CD4-positive, alpha-beta T cell (primary cell): ENCODE data around the gene PLTP. TPM values are rescaled to one million over a fixed set of nuclear protein-coding genes. Genes with fewer than 3 reads are reported as not detected.

Experiments used
- ATAC-seq: fragments of 200-7000 bp; cut with Tn5 transposase; one replicate; pipeline ENCODE4 v1.10.0; 2022; ENCODE audit warnings: mild to moderate bottlenecking; ENCODE audit not compliant: poor library complexity
- CTCF ChIA-PET: fragments of 350-600 bp; sonication (Branson Sonifier 250); formaldehyde crosslinking; loops from one replicate; lab custom pipeline; 2021; ENCODE audit warnings: antibody characterized with exemption, inconsistent platforms; lab: Charles Lee
- POLR2A ChIA-PET: fragments of 350-600 bp; sonication (Branson Sonifier 250); formaldehyde crosslinking; loops from one replicate; lab custom pipeline; 2021; ENCODE audit warnings: antibody characterized with exemption, inconsistent platforms; lab: Charles Lee
- DNase-seq, 14 experiments: peaks; one replicate each; pipeline ENCODE4 v3.0.0-alpha.2; 2013 to 2020; ENCODE audit warnings: mixed read lengths in 2 of 14
- H3K27ac ChIP-seq, 2 donors: one replicate each; pipeline versions ENCODE4 v1.5.1 to v1.7.0; 2013; ENCODE audit warnings: low read length in 2 of 2, low read depth in 1 of 2, mild to moderate bottlenecking in 1 of 2
- H3K27me3 ChIP-seq, 2 experiments: 1 replicate in 1 of 2; 2 replicates in 1 of 2; pipeline versions ENCODE4 v1.6.1 to v1.7.0; 2013; ENCODE audit warnings: low read length in 2 of 2, control low read depth in 1 of 2, mild to moderate bottlenecking in 1 of 2, moderate library complexity in 1 of 2; ENCODE audit not compliant: insufficient read depth in 2 of 2, control insufficient read depth in 1 of 2
- H3K36me3 ChIP-seq: one replicate; pipeline ENCODE4 v1.6.1; 2013; ENCODE audit warnings: low read length, control low read depth; ENCODE audit not compliant: insufficient read depth
- H3K4me1 ChIP-seq: one replicate; pipeline ENCODE4 v1.6.1; 2013; ENCODE audit warnings: low read length, control low read depth; ENCODE audit not compliant: insufficient read depth
- H3K4me3 ChIP-seq: one replicate; pipeline ENCODE4 v1.5.1; 2013; ENCODE audit warnings: mild to moderate bottlenecking, low read length, moderate library complexity
- H3K9me3 ChIP-seq, 2 experiments: 1 replicate in 1 of 2; 2 replicates in 1 of 2; pipeline versions ENCODE4 v1.6.1 to v1.7.0; 2013; ENCODE audit warnings: low read length in 2 of 2, mild to moderate bottlenecking in 2 of 2, control low read depth in 1 of 2, moderate library complexity in 1 of 2; ENCODE audit not compliant: control insufficient read depth in 1 of 2, insufficient read depth in 1 of 2
- H3K27ac Mint-ChIP-seq: one replicate; pipeline ENCODE4 v1.8.0; 2020; ENCODE audit warnings: mixed read lengths
- H3K27me3 Mint-ChIP-seq: one replicate; pipeline ENCODE4 v1.8.0; 2021; ENCODE audit warnings: mixed read lengths
- H3K36me3 Mint-ChIP-seq: one replicate; pipeline ENCODE4 v1.8.0; 2021; ENCODE audit warnings: low read depth, mixed read lengths
- H3K4me1 Mint-ChIP-seq: one replicate; pipeline ENCODE4 v1.8.0; 2021; ENCODE audit warnings: low read depth, mixed read lengths
- H3K4me3 Mint-ChIP-seq: one replicate; pipeline ENCODE4 v1.8.0; 2020; ENCODE audit warnings: mild to moderate bottlenecking, mixed read lengths
- H3K9me3 Mint-ChIP-seq: one replicate; pipeline ENCODE4 v1.8.0; 2020; ENCODE audit warnings: mixed read lengths
- CTCF ChIP-seq: fragments of 200-600 bp; IDR thresholded peaks from one replicate; pipeline ENCODE4 v1.8.0; 2022; ENCODE audit warnings: antibody characterized with exemption, mild to moderate bottlenecking
- intact Hi-C, 2 experiments: fragments of 100-400 bp; cut with DNase I in 1 of 2; cut with micrococcal nuclease in 1 of 2; formaldehyde crosslinking; loops; one replicate each; pipeline versions ENCODE4 v1.15.1 to v1.9.0; 2023 to 2025; cut with DNase I, micrococcal nuclease
- total RNA-seq, 174 experiments: library from RNA in 2 of 174; stranded (reverse) in 2 of 174; gene quantifications; one replicate each; pipeline ENCODE4 v1.2.3 and lab custom pipeline; 2021 to 2026

Gene PLTP
- total RNA-seq, 2 experiments from 2014 or later = not detected

DNA sequence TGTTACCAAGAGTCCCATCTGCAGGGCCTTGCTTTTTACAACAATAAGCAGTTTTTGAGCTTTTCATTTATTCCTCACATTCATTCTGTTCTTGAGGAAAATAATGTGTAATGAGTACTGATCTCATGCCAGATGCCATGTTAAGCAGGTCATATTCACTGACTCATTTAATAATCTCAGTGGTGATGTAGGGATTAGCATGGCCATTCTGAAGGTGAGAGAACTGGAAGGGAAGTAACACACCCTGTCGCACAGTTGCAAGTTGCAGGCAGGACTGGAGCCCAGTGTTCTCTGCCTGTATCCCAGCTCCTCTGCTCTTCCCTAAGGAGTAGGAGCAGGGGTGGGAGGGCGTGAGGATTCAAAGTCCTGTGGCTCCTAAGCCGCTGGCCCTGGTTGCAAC is 28.1 kb upstream of the PLTP start:
- H3K4me1 ChIP-seq = peaks cover 25% of the 10 kb centered on the region
- no peaks in the 10 kb centered on the region for H3K9me3 ChIP-seq
- no peak overlapping the region for H3K27ac Mint-ChIP-seq
- H3K4me1 Mint-ChIP-seq = peaks cover 25% of the 10 kb centered on the region
- intact Hi-C loops = no loop called here
- H3K36me3 Mint-ChIP-seq = peaks cover 71% of the 10 kb centered on the region
- ATAC-seq = no peak
- TF ChIP-seq CTCF = no peak
- CTCF ChIA-PET = no interaction called here
- H3K4me3 Mint-ChIP-seq = peak overlapping the region; percentile 1
- H3K27me3 Mint-ChIP-seq = no peaks in the 10 kb centered on the region
- no peak overlapping the region for H3K4me3 ChIP-seq
- DNase-seq = no peak
- H3K36me3 ChIP-seq = peaks cover 77% of the 10 kb centered on the region
- no peaks in the 10 kb centered on the region for H3K27me3 ChIP-seq
- no peaks in the 10 kb centered on the region for H3K9me3 Mint-ChIP-seq
- POLR2A ChIA-PET = interaction anchor here (0.7 to 0.8 kb wide), 2 partner anchors 8 to 12 kb away, joined by 3 read pairs; no protein-coding TSS in a partner anchor
- H3K27ac ChIP-seq = no peak overlapping the region

- Mint-ChIP-seq H3K36me3 (peaks cover 68% of the 10 kb centered on the region), H3K27me3 (no peaks in the 10 kb centered on the region), H3K9me3 (no peaks in the 10 kb centered on the region), H3K4me3 (no peak overlapping the region), H3K4me1 (peaks cover 26% of the 10 kb centered on the region), H3K27ac (no peak overlapping the region)
- peak in 1 of 14 experiments; percentile 24 for DNase-seq
- H3K27ac ChIP-seq = peak overlapping the region in 1 of 2 donors; percentile 31
- POLR2A ChIA-PET = interaction anchor here (5.9 to 6.8 kb wide), 2 partner anchors 12 to 33 kb away, joined by 120 to 195 read pairs; partner anchors contain the start of gene ZNF335
- intact Hi-C loops = no loop called here
- no peak for ATAC-seq
- H3K36me3 ChIP-seq = peaks cover 66% of the 10 kb centered on the region
- H3K27me3 ChIP-seq = no peaks in the 10 kb centered on the region
- peaks cover 29% of the 10 kb centered on the region for H3K4me1 ChIP-seq
- no peak overlapping the region for H3K4me3 ChIP-seq
- TF ChIP-seq CTCF = no peak
- CTCF ChIA-PET = no interaction called here
- no peaks in the 10 kb centered on the region for H3K9me3 ChIP-seq
Observed at GRCh38 chr20:45938727-45939438, 26.9 kb upstream of the PLTP start.

DNA sequence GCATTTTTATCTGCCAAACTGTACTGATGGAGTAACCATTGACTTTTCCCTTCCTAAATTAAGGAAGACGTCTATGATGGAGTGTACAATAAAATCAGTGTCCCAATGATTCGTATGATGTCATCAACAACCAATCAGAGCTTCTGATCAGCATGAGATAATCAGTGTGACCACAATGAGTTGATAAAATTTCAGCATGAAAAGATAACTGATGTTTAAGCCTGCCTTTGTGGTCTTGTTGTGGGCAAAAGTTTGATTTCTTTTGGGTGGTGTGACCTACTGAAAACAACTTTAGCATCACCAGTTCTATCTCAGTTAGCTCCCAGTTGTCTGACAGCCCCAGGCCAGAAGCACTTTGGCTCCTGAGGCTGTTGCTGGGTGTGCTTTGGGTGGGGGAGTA is 25.8 kb upstream of the PLTP start:
- DNase-seq (peak in 3 of 14 experiments; percentile 13 to 51 (median 42)), ATAC-seq (no peak)
- Histone ChIP-seq H3K27me3 (no peaks in the 10 kb centered on the region), H3K4me3 (no peak overlapping the region), H3K4me1 (peaks cover 40% of the 10 kb centered on the region), H3K36me3 (peaks cover 55% of the 10 kb centered on the region), H3K27ac (peak overlapping the region in 1 of 2 donors; percentile 0), H3K9me3 (no peaks in the 10 kb centered on the region)
- TF ChIP-seq CTCF = no peak
- Mint-ChIP-seq H3K36me3 (peaks cover 61% of the 10 kb centered on the region), H3K4me3 (peak overlapping the region; percentile 88), H3K27ac (peak overlapping the region; percentile 86), H3K9me3 (no peaks in the 10 kb centered on the region), H3K4me1 (peaks cover 34% of the 10 kb centered on the region), H3K27me3 (no peaks in the 10 kb centered on the region)
- intact Hi-C loops = no loop called here
- ChIA-PET CTCF (interaction anchor here (0.8 to 1.1 kb wide), 2 partner anchors 32 to 138 kb away, joined by 3 to 4 read pairs; no protein-coding TSS in a partner anchor), POLR2A (interaction anchor here (0.6 to 6.8 kb wide), 6 partner anchors 13 to 751 kb away, joined by 3 to 195 read pairs (median 8); partner anchors contain the start of genes CTSA, NEURL2, ZNF335 and ZSWIM1)
